Activated T-helper 17 cell treated with anti-CD3 and anti-CD28 coated beads, Interleukin-2, amount 50 U/mL, for 72 hours (primary cell): ENCODE results near the gene IFTAP. TPM values are rescaled to one million over a fixed set of nuclear protein-coding genes. Genes with fewer than 3 reads are reported as not detected.
A peak's percentile ranks its signal among the peaks of the same experiment; 100 is the strongest.
"Not testable (repeated sequence)": the region's sequence is repeated elsewhere in the genome, so short reads cannot be mapped to it uniquely, and the experiment has no call there.

Experiments
- ATAC-seq: fragments of 150-1000 bp; cut with Tn5 transposase; replicated peaks from 2 replicates; pipeline ENCODE4 v1.10.0; 2021; ENCODE audit warnings: mild to moderate bottlenecking, moderate library complexity
- H3K27ac Mint-ChIP-seq: one replicate; pipeline ENCODE4 v1.8.0; 2022; ENCODE audit warnings: mixed read lengths
- H3K27me3 Mint-ChIP-seq: one replicate; pipeline ENCODE4 v1.8.0; 2022; ENCODE audit warnings: mixed read lengths
- H3K36me3 Mint-ChIP-seq: one replicate; pipeline ENCODE4 v1.8.0; 2022; ENCODE audit warnings: low read depth, mild to moderate bottlenecking, mixed read lengths
- H3K4me1 Mint-ChIP-seq: one replicate; pipeline ENCODE4 v1.8.0; 2022; ENCODE audit warnings: mixed read lengths
- H3K4me3 Mint-ChIP-seq: one replicate; pipeline ENCODE4 v1.8.0; 2022; ENCODE audit warnings: mild to moderate bottlenecking, mixed read lengths
- H3K9me3 Mint-ChIP-seq: one replicate; pipeline ENCODE4 v1.8.0; 2022; ENCODE audit warnings: mixed read lengths
- total RNA-seq, 2 donors: library from RNA; stranded (reverse); gene quantifications; one replicate each; pipeline ENCODE4 v1.2.3, GENCODE V29; 2022

The IFTAP gene
- total RNA-seq, 2 donors from 2014 or later: 0.80 to 1.3 TPM

DNA sequence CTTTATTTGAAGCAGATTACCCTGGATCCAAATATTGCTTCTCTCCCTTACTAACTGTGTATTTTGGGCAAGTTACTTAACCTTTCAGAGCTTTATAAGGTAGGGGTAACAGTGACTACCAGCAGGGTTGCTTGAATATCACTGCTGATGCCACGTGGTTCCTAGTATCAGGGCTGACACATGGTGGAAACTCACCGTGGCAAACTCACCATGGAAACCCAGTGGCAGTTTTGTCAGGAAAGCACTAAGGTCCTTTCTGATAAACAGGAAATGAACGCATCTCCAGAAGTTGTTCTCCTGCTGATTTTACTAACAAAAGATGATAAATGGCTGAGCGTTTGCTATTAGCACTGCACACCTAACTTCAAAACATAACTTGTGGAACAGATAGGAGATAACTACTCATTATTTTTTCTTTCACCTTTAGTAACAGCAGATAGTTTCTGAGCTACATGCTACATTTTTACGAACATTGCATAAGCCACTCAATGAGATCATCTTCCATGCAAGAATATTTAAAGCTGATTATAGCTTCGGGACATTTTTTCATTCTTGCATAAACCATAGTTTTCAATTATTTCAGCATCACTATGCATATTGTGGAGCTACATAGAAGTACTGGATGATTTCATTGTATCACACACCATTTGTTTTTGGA lies 63.4 kb downstream of the IFTAP start:
- peaks cover 12% of the 10 kb centered on the region for H3K36me3 Mint-ChIP-seq
- peak; percentile 56 for ATAC-seq
- H3K27me3 Mint-ChIP-seq: no peaks in the 10 kb centered on the region

DNA sequence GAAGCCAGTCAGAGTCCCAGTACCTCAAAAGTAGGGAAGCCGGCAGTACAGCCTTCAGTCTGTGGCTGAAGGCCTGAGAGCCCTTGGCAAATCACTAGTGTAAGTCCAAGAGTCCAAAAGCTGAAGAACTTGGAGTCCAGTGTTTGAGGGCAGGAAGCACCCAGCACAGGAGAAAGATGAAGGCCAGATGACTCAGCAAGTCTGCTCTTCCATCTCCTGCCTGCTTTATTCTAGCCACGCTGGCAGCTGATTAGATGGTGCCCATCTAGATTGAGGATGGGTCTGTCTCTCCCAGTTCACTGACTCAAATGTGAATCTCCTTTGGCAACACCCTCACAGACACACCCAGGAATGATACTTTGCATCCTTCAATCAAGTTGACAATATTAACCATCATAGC lies 67.1 kb downstream of the IFTAP start:
- not testable (repeated sequence) for H3K27me3 Mint-ChIP-seq, H3K4me1 Mint-ChIP-seq, H3K4me3 Mint-ChIP-seq, H3K27ac Mint-ChIP-seq, H3K9me3 Mint-ChIP-seq, ATAC-seq
- H3K36me3 Mint-ChIP-seq: peaks cover 12% of the 10 kb centered on the region

More for the DNA sequence above, 63.4 kb downstream of the IFTAP start:
- Mint-ChIP-seq H3K4me1 (no peaks in the 10 kb centered on the region), H3K4me3 (no peak overlapping the region), H3K9me3 (no peaks in the 10 kb centered on the region), H3K27ac (no peak overlapping the region)

- no peak for ATAC-seq
- Mint-ChIP-seq H3K9me3 (no peaks in the 10 kb centered on the region), H3K27ac (no peak overlapping the region), H3K4me1 (no peaks in the 10 kb centered on the region), H3K27me3 (peaks cover 14% of the 10 kb centered on the region), H3K4me3 (no peak overlapping the region), H3K36me3 (no peaks in the 10 kb centered on the region)
Measured at GRCh38 chr11:36672815-36673450, 78.6 kb downstream of the IFTAP start.

DNA sequence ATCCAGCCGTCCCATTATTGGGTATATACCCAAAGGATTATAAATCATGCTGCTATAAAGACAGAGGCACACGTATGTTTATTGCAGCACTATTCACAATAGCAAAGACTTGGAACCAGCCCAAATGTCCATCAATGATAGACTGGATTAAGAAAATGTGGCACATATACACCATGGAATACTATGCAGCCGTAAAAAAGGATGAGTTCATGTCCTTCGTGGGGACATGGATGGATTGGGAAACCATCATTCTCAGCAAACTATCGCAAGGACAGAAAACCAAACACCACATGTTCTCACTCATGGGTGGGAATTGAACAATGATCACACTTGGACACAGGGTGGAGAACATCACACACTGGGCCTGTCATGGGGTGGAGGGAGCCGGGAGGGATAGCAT lies 85.2 kb downstream of the IFTAP start:
- not testable (repeated sequence) for H3K4me1 Mint-ChIP-seq, ATAC-seq, H3K36me3 Mint-ChIP-seq

GRCh38 chr11:36683818-36684217 lies 89.5 kb downstream of the IFTAP start:
- Mint-ChIP-seq H3K36me3 (no peaks in the 10 kb centered on the region), H3K27ac (no peak overlapping the region), H3K4me3 (no peak overlapping the region), H3K9me3 (no peaks in the 10 kb centered on the region), H3K27me3 (peaks cover 52% of the 10 kb centered on the region), H3K4me1 (no peaks in the 10 kb centered on the region)
- no peak for ATAC-seq

More for the DNA sequence above, 85.2 kb downstream of the IFTAP start:
- peaks cover 35% of the 10 kb centered on the region for H3K27me3 Mint-ChIP-seq
- not testable (repeated sequence) for H3K9me3 Mint-ChIP-seq, H3K4me3 Mint-ChIP-seq, H3K27ac Mint-ChIP-seq

DNA sequence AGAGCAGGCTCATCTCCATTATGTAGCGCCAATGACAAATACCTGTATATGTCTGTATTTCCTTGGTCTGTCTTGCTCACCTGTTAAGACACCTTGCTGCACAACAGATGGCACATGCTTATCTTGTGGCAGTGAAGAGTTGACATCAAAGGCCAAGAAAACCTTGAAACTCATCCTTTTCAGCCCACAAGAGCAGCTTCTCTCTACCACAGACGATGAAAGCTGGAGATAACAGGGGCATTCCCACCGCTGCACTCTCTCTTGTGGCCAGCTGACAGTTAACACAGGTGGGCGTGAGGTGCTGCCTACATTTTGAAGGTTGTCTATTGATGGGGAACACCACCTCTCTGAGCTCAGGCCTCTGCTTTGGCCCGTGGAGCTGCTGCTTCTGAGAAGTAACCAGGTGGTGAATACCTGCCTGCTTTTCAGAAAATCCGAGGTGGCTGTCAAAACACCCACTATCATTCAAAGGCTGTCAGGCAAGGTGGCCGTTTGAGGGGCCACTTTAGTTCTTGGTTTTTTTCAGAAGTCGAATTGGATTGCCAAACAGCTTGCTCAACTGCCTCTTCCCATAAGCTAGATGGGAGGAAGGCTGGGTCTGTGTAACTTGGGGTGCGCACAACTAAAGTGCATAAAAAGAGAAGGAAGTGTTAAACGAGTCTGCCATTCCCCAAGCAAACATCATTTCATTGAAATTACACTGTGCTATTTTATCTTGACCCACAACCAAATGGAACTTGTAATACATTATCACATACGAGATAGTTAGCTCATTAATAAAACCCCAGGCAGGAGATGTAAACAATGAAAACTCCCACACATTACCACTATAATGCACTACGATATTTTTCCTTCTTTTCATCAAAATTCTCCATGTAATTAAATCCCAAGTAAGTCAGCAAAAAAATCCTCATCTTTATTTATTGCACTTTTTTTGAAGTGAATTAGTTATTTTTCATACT lies 90.8 kb downstream of the IFTAP start:
- peaks cover 61% of the 10 kb centered on the region for H3K27me3 Mint-ChIP-seq
- H3K4me1 Mint-ChIP-seq: no peaks in the 10 kb centered on the region
- H3K27ac Mint-ChIP-seq: no peak overlapping the region
- no peak overlapping the region for H3K4me3 Mint-ChIP-seq
- ATAC-seq: peak; percentile 63
- no peaks in the 10 kb centered on the region for H3K9me3 Mint-ChIP-seq
- H3K36me3 Mint-ChIP-seq: no peaks in the 10 kb centered on the region

DNA sequence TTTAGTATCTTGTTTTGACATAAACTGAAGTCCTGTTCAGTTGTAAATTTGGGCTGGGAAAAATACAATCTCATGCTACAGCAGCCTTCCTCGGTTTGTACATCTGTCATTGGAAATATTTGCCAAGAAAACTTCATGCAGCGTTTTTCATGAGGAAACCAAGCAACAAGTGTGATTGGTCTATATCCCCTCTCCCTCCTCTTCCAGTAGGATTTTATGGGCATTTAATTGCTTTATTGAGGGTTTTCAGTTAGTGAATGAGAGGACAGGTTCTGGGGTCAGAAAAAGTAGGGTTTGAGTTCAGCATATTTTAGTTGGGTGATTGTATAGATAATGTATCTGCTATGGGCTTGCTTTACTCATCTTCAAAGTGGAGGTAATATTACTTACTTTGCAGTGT lies 93.8 kb downstream of the IFTAP start:
- Mint-ChIP-seq H3K27me3 (peaks cover 46% of the 10 kb centered on the region), H3K4me1 (no peaks in the 10 kb centered on the region), H3K27ac (no peak overlapping the region), H3K9me3 (no peaks in the 10 kb centered on the region), H3K36me3 (no peaks in the 10 kb centered on the region), H3K4me3 (no peak overlapping the region)
- no peak for ATAC-seq

DNA sequence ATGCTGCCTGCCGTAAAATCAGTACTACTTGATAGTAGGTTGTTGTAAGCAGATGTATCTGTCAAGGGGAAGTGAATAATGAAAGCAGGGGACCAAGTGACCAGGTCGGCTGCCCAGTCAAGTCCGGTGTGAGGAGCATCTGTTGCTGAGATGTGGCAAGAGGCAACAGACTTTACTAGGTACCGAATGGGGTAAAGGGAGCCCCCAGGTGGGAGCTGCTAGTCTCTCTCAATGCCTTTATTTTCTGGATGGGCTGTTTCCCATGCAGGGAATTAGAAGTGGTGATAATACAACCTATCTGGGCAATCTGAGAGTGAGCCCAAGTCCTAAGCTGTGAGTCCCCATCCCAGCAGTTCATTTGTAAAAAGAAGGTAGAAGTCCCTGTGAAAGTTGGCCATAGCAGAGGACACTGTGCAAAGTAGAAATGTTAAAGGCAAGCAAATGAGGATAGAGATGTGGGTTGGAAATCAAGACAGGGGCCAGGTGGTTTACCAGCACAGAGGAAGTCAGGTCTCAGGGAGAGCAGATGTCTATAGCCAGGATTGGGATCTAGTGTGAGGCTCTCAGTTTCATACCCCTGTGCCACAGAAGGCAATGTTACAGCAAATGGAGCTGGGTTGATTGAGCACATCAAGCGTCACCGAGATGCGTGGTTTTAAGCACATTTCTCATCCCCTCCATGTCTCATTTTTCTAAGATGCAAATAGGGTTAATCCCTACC lies 94.4 kb downstream of the IFTAP start:
- no peak for ATAC-seq
- no peaks in the 10 kb centered on the region for H3K36me3 Mint-ChIP-seq
- no peak overlapping the region for H3K4me3 Mint-ChIP-seq
- H3K27ac Mint-ChIP-seq: no peak overlapping the region
- no peaks in the 10 kb centered on the region for H3K4me1 Mint-ChIP-seq
- peaks cover 46% of the 10 kb centered on the region for H3K27me3 Mint-ChIP-seq
- no peaks in the 10 kb centered on the region for H3K9me3 Mint-ChIP-seq

- Mint-ChIP-seq H3K36me3 (no peaks in the 10 kb centered on the region), H3K27me3 (peaks cover 46% of the 10 kb centered on the region), H3K4me1 (no peaks in the 10 kb centered on the region), H3K9me3 (no peaks in the 10 kb centered on the region), H3K27ac (no peak overlapping the region), H3K4me3 (no peak overlapping the region)
- ATAC-seq: no peak
Measured at GRCh38 chr11:36689442-36689841, 95.1 kb downstream of the IFTAP start.

GRCh38 chr11:36692704-36693103 lies 98.4 kb downstream of the IFTAP start:
- Mint-ChIP-seq H3K27me3 (peaks cover 34% of the 10 kb centered on the region), H3K4me3 (no peak overlapping the region), H3K27ac (no peak overlapping the region), H3K36me3 (no peaks in the 10 kb centered on the region), H3K4me1 (no peaks in the 10 kb centered on the region), H3K9me3 (no peaks in the 10 kb centered on the region)
- no peak for ATAC-seq

DNA sequence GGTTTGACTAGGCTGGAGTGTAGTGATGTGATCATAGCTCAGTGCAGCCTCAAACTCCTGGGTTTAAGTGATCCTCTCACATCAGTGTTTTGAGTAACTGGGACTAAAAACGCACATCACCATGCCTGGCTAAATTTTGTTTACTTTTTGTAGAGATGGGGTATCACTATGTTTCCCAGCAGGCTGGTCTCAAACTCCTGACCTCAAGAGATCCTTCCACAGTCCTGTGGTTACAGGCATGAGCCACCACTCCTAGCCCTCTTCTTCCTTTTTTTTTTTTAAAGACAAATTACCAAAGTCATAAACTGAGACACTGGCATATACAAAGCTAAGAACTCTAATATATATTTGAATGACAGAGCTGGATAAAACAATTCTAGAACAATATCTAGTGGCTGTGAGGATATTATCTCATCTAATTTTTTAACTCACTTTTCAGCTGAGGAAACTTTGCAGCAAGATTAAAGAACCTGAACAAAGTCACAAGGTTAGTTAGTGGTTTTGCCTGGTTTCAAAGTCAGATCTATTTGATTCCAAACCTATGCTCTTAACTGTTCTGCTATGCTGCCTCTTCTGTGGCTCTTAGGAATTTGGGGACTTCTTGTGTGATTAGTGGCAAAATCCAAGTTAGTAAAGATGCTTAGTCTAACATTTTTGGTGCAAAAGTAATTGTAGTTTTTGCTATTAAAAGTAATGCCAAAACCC lies 99.0 kb downstream of the IFTAP start:
- H3K36me3 Mint-ChIP-seq: no peaks in the 10 kb centered on the region
- H3K9me3 Mint-ChIP-seq: no peaks in the 10 kb centered on the region
- H3K27me3 Mint-ChIP-seq: peaks cover 32% of the 10 kb centered on the region
- H3K27ac Mint-ChIP-seq: no peak overlapping the region
- no peak for ATAC-seq
- H3K4me3 Mint-ChIP-seq: no peak overlapping the region
- no peaks in the 10 kb centered on the region for H3K4me1 Mint-ChIP-seq

GRCh38 chr11:36695111-36695510 lies 100.8 kb downstream of the IFTAP start:
- Mint-ChIP-seq H3K9me3 (no peaks in the 10 kb centered on the region), H3K27ac (no peak overlapping the region), H3K27me3 (peaks cover 21% of the 10 kb centered on the region), H3K4me1 (no peaks in the 10 kb centered on the region), H3K36me3 (no peaks in the 10 kb centered on the region), H3K4me3 (no peak overlapping the region)
- no peak for ATAC-seq

DNA sequence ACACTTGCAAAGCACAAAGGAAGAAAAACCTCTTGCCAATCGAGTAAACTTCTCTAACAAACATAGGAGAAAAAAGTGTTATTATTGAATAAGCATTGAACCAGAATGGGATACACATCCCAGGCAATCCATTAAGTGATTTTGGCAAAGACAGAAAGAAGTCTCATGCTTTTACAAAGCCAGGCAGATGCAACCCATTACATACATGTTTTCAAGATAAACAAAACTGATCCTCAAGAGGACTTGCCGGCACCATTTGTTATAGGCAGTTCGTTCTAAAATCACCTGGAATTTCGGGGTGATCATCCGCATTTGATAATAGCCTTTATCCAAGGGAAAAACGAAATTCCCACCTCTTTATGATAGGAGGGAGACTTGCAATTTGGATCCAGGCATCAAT lies 101.3 kb downstream of the IFTAP start:
- peaks cover 19% of the 10 kb centered on the region for H3K27me3 Mint-ChIP-seq
- ATAC-seq: no peak
- no peaks in the 10 kb centered on the region for H3K4me1 Mint-ChIP-seq
- H3K27ac Mint-ChIP-seq: no peak overlapping the region
- no peak overlapping the region for H3K4me3 Mint-ChIP-seq
- H3K36me3 Mint-ChIP-seq: no peaks in the 10 kb centered on the region
- H3K9me3 Mint-ChIP-seq: no peaks in the 10 kb centered on the region

DNA sequence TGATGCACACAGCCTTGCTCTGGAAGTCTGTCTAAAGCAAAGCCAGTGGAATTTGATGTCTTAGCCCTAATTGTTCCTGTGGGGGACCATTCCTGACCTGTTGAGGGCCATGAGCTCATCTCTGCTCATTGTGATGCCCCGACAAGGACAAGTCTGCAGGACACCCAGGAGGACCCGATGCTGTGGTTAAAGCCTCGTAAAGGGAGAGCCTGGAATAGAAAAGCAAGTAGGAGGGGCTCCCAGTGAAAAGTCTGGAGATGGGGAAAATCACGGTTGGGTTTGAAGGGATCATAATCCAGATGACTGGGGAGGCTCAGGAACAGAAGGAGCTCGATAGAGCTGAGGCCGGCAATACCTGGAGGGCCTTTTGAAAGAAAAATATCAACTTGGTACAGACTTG lies 102.2 kb downstream of the IFTAP start:
- ATAC-seq: no peak
- H3K27ac Mint-ChIP-seq: no peak overlapping the region
- no peaks in the 10 kb centered on the region for H3K4me1 Mint-ChIP-seq
- no peaks in the 10 kb centered on the region for H3K9me3 Mint-ChIP-seq
- no peak overlapping the region for H3K4me3 Mint-ChIP-seq
- peaks cover 22% of the 10 kb centered on the region for H3K27me3 Mint-ChIP-seq
- no peaks in the 10 kb centered on the region for H3K36me3 Mint-ChIP-seq
